GM23338 (cell line): ENCODE results near the gene CNKSR1. TPM values are rescaled to one million over a fixed set of nuclear protein-coding genes. Genes with fewer than 3 reads are reported as not detected.

ENCODE experiments used
- ATAC-seq: fragments of 200-7000 bp; cut with Tn5 transposase; 3 replicates; pipeline ENCODE4 v1.9.1; 2020
- DNase-seq: peaks from one replicate; pipeline ENCODE4 v3.0.0-alpha.2; 2015; ENCODE audit warnings: low spot score
- H2AFZ ChIP-seq: fragments of 200-600 bp; sonication (generic); 2 replicates; pipeline ENCODE4 v1.8.0; 2016; ENCODE audit warnings: antibody characterized with exemption, mild to moderate bottlenecking, moderate library complexity
- H3F3A ChIP-seq: fragments of 200-600 bp; sonication (generic); replicated peaks from 2 replicates; pipeline ENCODE4 v1.8.0; 2017; ENCODE audit warnings: antibody characterized with exemption, mixed run types, low read depth
- H3K27ac ChIP-seq: fragments of 200-600 bp; sonication (generic); 2 replicates; pipeline ENCODE4 v1.6.1; 2016; ENCODE audit warnings: low read depth
- H3K27me3 ChIP-seq: fragments of 200-600 bp; sonication (generic); 2 replicates; pipeline ENCODE4 v1.8.0; 2016; ENCODE audit warnings: mild to moderate bottlenecking, mixed run types, moderate library complexity; ENCODE audit not compliant: insufficient read depth
- H3K36me3 ChIP-seq: fragments of 200-600 bp; sonication (generic); 2 replicates; pipeline ENCODE4 v1.8.0; 2016; ENCODE audit warnings: mild to moderate bottlenecking; ENCODE audit not compliant: insufficient read depth
- H3K4me1 ChIP-seq: fragments of 200-600 bp; sonication (generic); 2 replicates; pipeline ENCODE4 v1.8.0; 2016; ENCODE audit warnings: mild to moderate bottlenecking, moderate library complexity; ENCODE audit not compliant: insufficient read depth
- H3K4me2 ChIP-seq: fragments of 200-600 bp; sonication (generic); 2 replicates; pipeline ENCODE4 v1.7.1; 2017; ENCODE audit warnings: mixed run types
- H3K4me3 ChIP-seq: fragments of 200-600 bp; sonication (generic); 2 replicates; pipeline ENCODE4 v1.6.1; 2016; ENCODE audit warnings: mixed run types
- H3K79me2 ChIP-seq: fragments of 200-600 bp; sonication (generic); replicated peaks from 2 replicates; pipeline ENCODE4 v1.8.0; 2017; ENCODE audit warnings: mild to moderate bottlenecking; ENCODE audit not compliant: insufficient read depth
- H3K9me2 ChIP-seq: fragments of 200-600 bp; sonication (generic); 2 replicates; pipeline ENCODE4 v1.8.0; 2017; ENCODE audit not compliant: insufficient read depth
- H4K20me1 ChIP-seq: fragments of 200-600 bp; sonication (generic); replicated peaks from 2 replicates; pipeline ENCODE4 v1.8.0; 2017; ENCODE audit warnings: mild to moderate bottlenecking; ENCODE audit not compliant: insufficient read depth
- H3K27ac Mint-ChIP-seq: 2 replicates; pipeline ENCODE4 v1.8.0; 2020; ENCODE audit warnings: inconsistent platforms, mild to moderate bottlenecking, moderate library complexity, mixed read lengths
- H3K27me3 Mint-ChIP-seq: 3 replicates; pipeline ENCODE4 v1.8.0; 2022; ENCODE audit warnings: low read depth, mild to moderate bottlenecking, moderate library complexity, mixed read lengths, inconsistent platforms; ENCODE audit not compliant: insufficient read depth, poor library complexity
- H3K36me3 Mint-ChIP-seq: 3 replicates; pipeline ENCODE4 v1.8.0; 2021; ENCODE audit warnings: low read depth, mild to moderate bottlenecking, inconsistent platforms, moderate library complexity, mixed read lengths
- H3K4me1 Mint-ChIP-seq: 3 replicates; pipeline ENCODE4 v1.8.0; 2020; ENCODE audit warnings: mild to moderate bottlenecking, inconsistent platforms, mixed read lengths
- H3K4me3 Mint-ChIP-seq: 3 replicates; pipeline ENCODE4 v1.8.0; 2021; ENCODE audit warnings: moderate library complexity, mild to moderate bottlenecking, inconsistent platforms, mixed read lengths
- H3K9me3 Mint-ChIP-seq: 3 replicates; pipeline ENCODE4 v1.8.0; 2020; ENCODE audit warnings: moderate library complexity, mild to moderate bottlenecking, inconsistent platforms, mixed read lengths
- CREB1 ChIP-seq: fragments of 250-450 bp; sonication (Bioruptor Pico); IDR thresholded peaks from 2 replicates; pipeline ENCODE4 v1.5.0; 2020; ENCODE audit warnings: low read depth, mild to moderate bottlenecking, moderate library complexity
- CTCF ChIP-seq, 2 experiments: fragments of 200-600 bp in 1 of 2; sonication (generic) in 1 of 2; conservative IDR thresholded peaks; 2 replicates each; pipeline versions ENCODE4 v1.5.1 to v1.6.1; 2016 to 2017; ENCODE audit warnings: antibody characterized with exemption in 2 of 2, low read depth in 2 of 2, mild to moderate bottlenecking in 2 of 2, moderate library complexity in 1 of 2
- EZH2 ChIP-seq: fragments of 200-600 bp; sonication (generic); IDR thresholded peaks from one replicate; pipeline ENCODE4 v1.8.0; 2017; ENCODE audit warnings: antibody characterized with exemption, mild to moderate bottlenecking, low read depth; ENCODE audit not compliant: unreplicated experiment
- JUNB ChIP-seq: IDR thresholded peaks from one replicate; pipeline ENCODE4 v1.6.1; 2016; ENCODE audit warnings: antibody characterized with exemption; ENCODE audit not compliant: unreplicated experiment
- NANOG ChIP-seq: IDR thresholded peaks from 2 replicates; pipeline ENCODE4 v1.6.1; 2016; ENCODE audit warnings: antibody characterized with exemption, borderline replicate concordance
- ZNF331 ChIP-seq: fragments of 250-450 bp; sonication (Bioruptor Pico); IDR thresholded peaks from 2 replicates; pipeline ENCODE4 v1.5.0; 2020; ENCODE audit warnings: low read depth, mild to moderate bottlenecking, moderate library complexity
- ZNF462 ChIP-seq: fragments of 250-450 bp; sonication (Bioruptor Pico); IDR thresholded peaks from 2 replicates; pipeline ENCODE4 v1.5.0; 2020; ENCODE audit warnings: mild to moderate bottlenecking, moderate library complexity
- polyA plus RNA-seq: library from polyadenylated mRNA; unstranded; fragments of >200 nt; fragmentation: Nextera tagmentation; extraction: Ambion mirVana; gene quantifications from 2 replicates; pipeline ENCODE4 v1.2.1, GENCODE V29; 2016
- total RNA-seq: library from RNA; depleted of rRNA; stranded (reverse); fragments of >200 nt; shearing (Covaris generic); gene quantifications from 2 replicates; pipeline ENCODE4 v1.2.3, GENCODE V29; 2014

Gene CNKSR1
- total and polyA plus RNA-seq, 2 experiments from 2014 or later: 9.7 to 12.5 TPM

- Mint-ChIP-seq H3K27ac (no peak overlapping the region), H3K27me3 (peaks cover 17% of the 10 kb centered on the region), H3K4me1 (no peaks in the 10 kb centered on the region), H3K36me3 (no peaks in the 10 kb centered on the region), H3K4me3 (no peak overlapping the region), H3K9me3 (no peaks in the 10 kb centered on the region)
- H3K79me2 ChIP-seq: no peaks in the 10 kb centered on the region
- peaks cover 48% of the 10 kb centered on the region for H3K27me3 ChIP-seq
- H3K9me2 ChIP-seq: no peaks in the 10 kb centered on the region
- H3K27ac ChIP-seq: no peak overlapping the region
- TF ChIP-seq CREB1 (CRISPR knock-in tag) (no peak), JUNB (no peak), CTCF (conservative IDR thresholded peaks at IDR 0.05; ENCODE audit: low read depth in 2 of 2) (no peak), ZNF462 (no peak), ZNF331 (no peak), EZH2 (no peak), NANOG (no peak)
- ATAC-seq (no peak), DNase-seq (no peak)
- no peaks in the 10 kb centered on the region for H3K4me1 ChIP-seq
- H3F3A ChIP-seq: no peaks in the 10 kb centered on the region
- H3K4me3 ChIP-seq: no peak overlapping the region
- no peak overlapping the region for H3K4me2 ChIP-seq
- H4K20me1 ChIP-seq: no peaks in the 10 kb centered on the region
- H3K36me3 ChIP-seq: no peaks in the 10 kb centered on the region
- no peak overlapping the region for H2AFZ ChIP-seq
These were observed 31.4 kb upstream of the CNKSR1 start for GRCh38 chr1:26145960-26146294.
